ENCODE results near the gene SRSF12.

- TF ChIP-seq CTCF (IDR thresholded peaks at IDR 0.05) (no peak), POLR2A (IDR thresholded peaks at IDR 0.05) (no peak)
These were observed 20.3 kb upstream of the SRSF12 start for GRCh38 chr6:89138173-89138572.
